SK-N-SH (cell line): ENCODE measurements around the gene NKIRAS1.

Experiments used
- CTCF ChIP-seq: fragments of 200-600 bp; sonication (generic); IDR thresholded peaks from 2 replicates; pipeline ENCODE4 v1.6.1; 2017; ENCODE audit warnings: antibody characterized with exemption, mild to moderate bottlenecking, moderate library complexity
- EP300 ChIP-seq, 2 experiments: IDR thresholded peaks; 2 replicates each; pipeline versions ENCODE4 v1.4.0 to v1.6.1; 2012; ENCODE audit warnings: borderline replicate concordance in 1 of 2, low read depth in 1 of 2, low read length in 1 of 2
- GABPA ChIP-seq: IDR thresholded peaks from 2 replicates; pipeline ENCODE4 v1.4.0; 2012; ENCODE audit warnings: low read depth, mild to moderate bottlenecking
- JUND ChIP-seq: IDR thresholded peaks from 2 replicates; pipeline ENCODE4 v1.4.0; 2012
- MAX ChIP-seq: IDR thresholded peaks from 2 replicates; pipeline ENCODE4 v1.4.0; 2012; ENCODE audit warnings: low read depth
- POLR2AphosphoS5 ChIP-seq: IDR thresholded peaks from 2 replicates; pipeline ENCODE4 v1.6.1; 2012; ENCODE audit warnings: low read depth, low read length
- RAD21 ChIP-seq: IDR thresholded peaks from 2 replicates; pipeline ENCODE4 v1.6.1; 2012; ENCODE audit warnings: mild to moderate bottlenecking, low read length
- REST ChIP-seq: IDR thresholded peaks from 2 replicates; pipeline ENCODE4 v1.6.1; 2012; ENCODE audit warnings: mild to moderate bottlenecking, low read depth, low read length, moderate library complexity
- SIN3A ChIP-seq: IDR thresholded peaks from 2 replicates; pipeline ENCODE4 v1.6.1; 2012; ENCODE audit warnings: low read depth, mild to moderate bottlenecking, low read length, moderate library complexity, borderline replicate concordance
- TAF1 ChIP-seq: IDR thresholded peaks from 2 replicates; pipeline ENCODE4 v1.6.1; 2012; ENCODE audit warnings: low read depth, mild to moderate bottlenecking, low read length, moderate library complexity, borderline replicate concordance
- TCF12 ChIP-seq: IDR thresholded peaks from 2 replicates; pipeline ENCODE4 v1.4.0; 2012
- TEAD4 ChIP-seq: IDR thresholded peaks from 2 replicates; pipeline ENCODE4 v1.4.0; 2012; ENCODE audit warnings: mild to moderate bottlenecking, borderline replicate concordance; ENCODE audit not compliant: insufficient read depth
- USF1 ChIP-seq: IDR thresholded peaks from 2 replicates; pipeline ENCODE4 v1.4.0; 2012; ENCODE audit warnings: low read depth, borderline replicate concordance

- TF ChIP-seq CTCF (peak; percentile 28; the same call in 1 of the 2 replicates), POLR2AphosphoS5 (no peak), USF1 (no peak), SIN3A (no peak), TAF1 (no peak), EP300 (IDR thresholded peaks at IDR 0.05; ENCODE audit: borderline replicate concordance in 1 of 2, low read depth in 1 of 2, low read length in 1 of 2) (no peak), GABPA (no peak), TCF12 (no peak), REST (no peak), TEAD4 (no peak), JUND (no peak), RAD21 (peak; percentile 69), MAX (no peak)
Measured at GRCh38 chr3:23926736-23927135, 9.9 kb upstream of the NKIRAS1 start.
